SU-DHL-6 (cell line): Measurements from ENCODE around the gene ZNG1F.
"Not testable (repeated sequence)": the region's sequence is repeated elsewhere in the genome, so short reads cannot be mapped to it uniquely, and the experiment has no call there.

Experiments used
- EZH2phosphoT487 ChIP-seq: fragments of 200-600 bp; sonication (generic), shearing (Covaris generic); conservative IDR thresholded peaks from 2 replicates; pipeline ENCODE4 v1.6.1; 2018; ENCODE audit warnings: mild to moderate bottlenecking, antibody characterized with exemption, low read length, moderate library complexity, mixed read lengths
- TF ChIP-seq, protein P1 (sequence below): fragments of 200-600 bp; sonication (generic); IDR thresholded peaks from one replicate; pipeline ENCODE4 v1.5.1; 2017; ENCODE audit warnings: antibody characterized with exemption, mild to moderate bottlenecking, low read length, moderate library complexity; ENCODE audit not compliant: insufficient read depth, poor library complexity, severe bottlenecking

DNA sequence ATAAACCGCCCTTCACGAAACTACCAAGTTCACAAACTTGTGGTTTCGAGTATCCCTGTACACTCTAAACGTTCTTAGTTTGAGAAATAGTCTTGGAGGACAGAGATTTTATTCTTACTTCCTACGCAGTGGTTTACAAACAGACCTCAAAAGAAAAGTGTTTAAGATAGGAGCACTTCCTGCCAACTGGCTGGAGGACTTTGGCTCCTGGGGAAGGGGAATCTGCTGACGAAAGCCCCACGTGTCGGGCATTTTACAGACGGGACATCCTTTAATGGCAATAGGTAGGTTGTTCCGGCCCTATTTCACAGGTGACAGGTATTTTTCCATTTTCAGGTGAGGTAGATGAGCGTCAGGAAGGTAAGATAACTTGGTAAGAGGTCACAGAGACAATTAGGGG, 678 bp downstream of the ZNG1F start:
- TF ChIP-seq, protein P1, sequence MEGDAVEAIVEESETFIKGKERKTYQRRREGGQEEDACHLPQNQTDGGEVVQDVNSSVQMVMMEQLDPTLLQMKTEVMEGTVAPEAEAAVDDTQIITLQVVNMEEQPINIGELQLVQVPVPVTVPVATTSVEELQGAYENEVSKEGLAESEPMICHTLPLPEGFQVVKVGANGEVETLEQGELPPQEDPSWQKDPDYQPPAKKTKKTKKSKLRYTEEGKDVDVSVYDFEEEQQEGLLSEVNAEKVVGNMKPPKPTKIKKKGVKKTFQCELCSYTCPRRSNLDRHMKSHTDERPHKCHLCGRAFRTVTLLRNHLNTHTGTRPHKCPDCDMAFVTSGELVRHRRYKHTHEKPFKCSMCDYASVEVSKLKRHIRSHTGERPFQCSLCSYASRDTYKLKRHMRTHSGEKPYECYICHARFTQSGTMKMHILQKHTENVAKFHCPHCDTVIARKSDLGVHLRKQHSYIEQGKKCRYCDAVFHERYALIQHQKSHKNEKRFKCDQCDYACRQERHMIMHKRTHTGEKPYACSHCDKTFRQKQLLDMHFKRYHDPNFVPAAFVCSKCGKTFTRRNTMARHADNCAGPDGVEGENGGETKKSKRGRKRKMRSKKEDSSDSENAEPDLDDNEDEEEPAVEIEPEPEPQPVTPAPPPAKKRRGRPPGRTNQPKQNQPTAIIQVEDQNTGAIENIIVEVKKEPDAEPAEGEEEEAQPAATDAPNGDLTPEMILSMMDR: not testable (repeated sequence)
- TF ChIP-seq EZH2phosphoT487: not testable (repeated sequence)
